K562 (cell line): ENCODE results near the gene TRMT2A. TPM values are rescaled to one million over a fixed set of nuclear protein-coding genes. Genes with fewer than 3 reads are reported as not detected.

ENCODE experiments used
- ARHGAP35 ChIP-seq: fragments of 450-650 bp; IDR thresholded peaks from 2 replicates; pipeline ENCODE4 v1.6.1; 2018; ENCODE audit not compliant: partially characterized antibody
- ARNT ChIP-seq, 2 experiments: fragments of 450-650 bp; IDR thresholded peaks; 2 replicates each; pipeline ENCODE4 v1.6.1; 2016; ENCODE audit warnings: mild to moderate bottlenecking in 1 of 2
- ATF3 ChIP-seq, 2 experiments: fragments of 450-650 bp in 1 of 2; sonication (generic) in 1 of 2; formaldehyde crosslinking in 1 of 2; IDR thresholded peaks in 1 of 2; conservative IDR thresholded peaks in 1 of 2; 2 replicates each; pipeline versions ENCODE4 v1.6.1 to v1.8.1; 2016 to 2023; ENCODE audit warnings: mild to moderate bottlenecking in 2 of 2, moderate library complexity in 2 of 2, inconsistent platforms in 1 of 2, missing genetic modification reagents in 1 of 2
- ATF7 ChIP-seq: fragments of 450-650 bp; IDR thresholded peaks from 2 replicates; pipeline ENCODE4 v1.7.1; 2014; ENCODE audit warnings: mild to moderate bottlenecking, moderate library complexity
- CCAR2 ChIP-seq: fragments of 200-400 bp; formaldehyde crosslinking; IDR thresholded peaks from 2 replicates; pipeline ENCODE4 v1.6.1; 2017; ENCODE audit warnings: mild to moderate bottlenecking, low read depth, low read length
- GTF2F1 ChIP-seq: IDR thresholded peaks from 2 replicates; pipeline ENCODE4 v1.6.1; 2011; ENCODE audit warnings: low read depth, low read length, improper control_type of control experiment
- HOXB6 ChIP-seq: fragments of 250-450 bp; sonication (Bioruptor Pico); IDR thresholded peaks from 2 replicates; pipeline ENCODE4 v1.5.1; 2022; ENCODE audit warnings: mild to moderate bottlenecking, borderline replicate concordance
- NFIX ChIP-seq: fragments of 250-450 bp; sonication (Bioruptor Pico); IDR thresholded peaks from 2 replicates; pipeline ENCODE4 v1.4.0; 2020; ENCODE audit warnings: low read depth, mild to moderate bottlenecking, moderate library complexity
- NR2C1 ChIP-seq, 2 experiments: fragments of 450-650 bp; IDR thresholded peaks; 2 replicates each; pipeline ENCODE4 v1.6.1; 2017; ENCODE audit warnings: mild to moderate bottlenecking in 2 of 2, antibody characterized with exemption in 1 of 2, inconsistent platforms in 1 of 2, missing compliant biosample characterization in 1 of 2, missing genetic modification characterization in 1 of 2
- OTX1 ChIP-seq: fragments of 450-650 bp; formaldehyde crosslinking; IDR thresholded peaks from 2 replicates; pipeline ENCODE4 v1.4.0; 2022; ENCODE audit warnings: mild to moderate bottlenecking
- PRMT5 ChIP-seq: sonication (generic); formaldehyde crosslinking; IDR thresholded peaks from 2 replicates; pipeline ENCODE4 v1.5.0; 2020; ENCODE audit warnings: missing genetic modification reagents
- RBBP5 ChIP-seq: fragments of 200-600 bp; sonication (generic); IDR thresholded peaks from 2 replicates; pipeline ENCODE4 v1.6.1; 2012; ENCODE audit warnings: borderline replicate concordance, mild to moderate bottlenecking, low read length, control low read depth, inconsistent platforms; ENCODE audit not compliant: insufficient read depth, poor library complexity, severe bottlenecking
- ZKSCAN1 ChIP-seq: fragments of 150-350 bp; IDR thresholded peaks from 2 replicates; pipeline ENCODE4 v1.6.1; 2016; ENCODE audit warnings: low read depth, low read length
- ZNF41 ChIP-seq: fragments of 250-450 bp; sonication (Bioruptor Pico); conservative IDR thresholded peaks from 2 replicates; pipeline ENCODE4 v1.4.0; 2020; ENCODE audit warnings: mild to moderate bottlenecking
- ZNF444 ChIP-seq: fragments of 250-450 bp; sonication (Bioruptor Pico); IDR thresholded peaks from 2 replicates; pipeline ENCODE4 v1.4.0; 2020; ENCODE audit warnings: mild to moderate bottlenecking, moderate library complexity
- ZNF507 ChIP-seq: conservative IDR thresholded peaks from 2 replicates; pipeline ENCODE4 v1.6.1; 2017; ENCODE audit warnings: missing genetic modification characterization, missing compliant biosample characterization
- ZNF589 ChIP-seq: fragments of 200-800 bp; sonication (Bioruptor generic); IDR thresholded peaks from 2 replicates; pipeline ENCODE4 v1.6.1; 2016; ENCODE audit warnings: low read depth, missing genetic modification characterization, missing compliant biosample characterization
- ZNF696 ChIP-seq: fragments of 250-450 bp; sonication (Bioruptor Pico); conservative IDR thresholded peaks from 2 replicates; pipeline ENCODE4 v1.4.0; 2020; ENCODE audit warnings: mild to moderate bottlenecking, moderate library complexity
- ZNF740 ChIP-seq, 3 experiments: fragments of 200-800 bp in 1 of 3; sonication (Bioruptor generic) in 1 of 3; sonication (generic) in 1 of 3; formaldehyde crosslinking in 1 of 3; IDR thresholded peaks; 2 replicates each; pipeline versions ENCODE4 v1.6.1 to v1.8.0; 2016 to 2022; ENCODE audit warnings: mild to moderate bottlenecking in 2 of 3, missing compliant biosample characterization in 2 of 3, missing genetic modification characterization in 2 of 3, missing genetic modification reagents in 1 of 3
- ZNF76 ChIP-seq: fragments of 250-450 bp; sonication (Bioruptor Pico); IDR thresholded peaks from 2 replicates; pipeline ENCODE4 v1.4.0; 2020; ENCODE audit warnings: mild to moderate bottlenecking, moderate library complexity, borderline replicate concordance
- polyA plus RNA-seq, 8 experiments: library from polyadenylated mRNA; depleted of rRNA in 4 of 8; stranded (reverse) in 5 of 8; unstranded in 3 of 8; fragments of >200 nt; fragmentation: Nextera tagmentation in 2 of 8; fragmentation: Illumina TruSeq in 1 of 8; extraction: Ambion mirVana in 2 of 8; extraction: Trizol in 1 of 8; gene quantifications; 2 replicates each; pipeline versions ENCODE4 v1.2.1 to v1.2.3, GENCODE V29; 2011 to 2014; ENCODE audit warnings: inconsistent platforms in 1 of 8, missing spikeins in 1 of 8
- total RNA-seq, 7 experiments: library from RNA; depleted of rRNA in 6 of 7; stranded (reverse); fragments of >200 nt in 6 of 7; fragmentation: Illumina TruSeq in 2 of 7; extraction: Trizol in 2 of 7; gene quantifications; 2 replicates each; pipeline versions ENCODE4 v1.2.1 to v1.2.3, GENCODE V29; 2011 to 2021; ENCODE audit warnings: low replicate concordance in 1 of 7
- TF ChIP-seq, protein P1 (sequence below): fragments of 250-450 bp; sonication (Bioruptor Pico); IDR thresholded peaks from 2 replicates; pipeline ENCODE4 v1.8.0; 2021; ENCODE audit warnings: borderline replicate concordance, mild to moderate bottlenecking, moderate library complexity; ENCODE audit not compliant: poor library complexity, severe bottlenecking
- TF ChIP-seq, protein P2 (sequence below): fragments of 450-650 bp; IDR thresholded peaks from 2 replicates; pipeline ENCODE4 v1.6.1; 2016; ENCODE audit warnings: borderline replicate concordance

Gene TRMT2A
- total and polyA plus RNA-seq, 9 of the 15 experiments (the other 6 are each of a cell fraction or from before 2014, with no cell fraction given): 1.6 to 265 (median 140) TPM

DNA sequence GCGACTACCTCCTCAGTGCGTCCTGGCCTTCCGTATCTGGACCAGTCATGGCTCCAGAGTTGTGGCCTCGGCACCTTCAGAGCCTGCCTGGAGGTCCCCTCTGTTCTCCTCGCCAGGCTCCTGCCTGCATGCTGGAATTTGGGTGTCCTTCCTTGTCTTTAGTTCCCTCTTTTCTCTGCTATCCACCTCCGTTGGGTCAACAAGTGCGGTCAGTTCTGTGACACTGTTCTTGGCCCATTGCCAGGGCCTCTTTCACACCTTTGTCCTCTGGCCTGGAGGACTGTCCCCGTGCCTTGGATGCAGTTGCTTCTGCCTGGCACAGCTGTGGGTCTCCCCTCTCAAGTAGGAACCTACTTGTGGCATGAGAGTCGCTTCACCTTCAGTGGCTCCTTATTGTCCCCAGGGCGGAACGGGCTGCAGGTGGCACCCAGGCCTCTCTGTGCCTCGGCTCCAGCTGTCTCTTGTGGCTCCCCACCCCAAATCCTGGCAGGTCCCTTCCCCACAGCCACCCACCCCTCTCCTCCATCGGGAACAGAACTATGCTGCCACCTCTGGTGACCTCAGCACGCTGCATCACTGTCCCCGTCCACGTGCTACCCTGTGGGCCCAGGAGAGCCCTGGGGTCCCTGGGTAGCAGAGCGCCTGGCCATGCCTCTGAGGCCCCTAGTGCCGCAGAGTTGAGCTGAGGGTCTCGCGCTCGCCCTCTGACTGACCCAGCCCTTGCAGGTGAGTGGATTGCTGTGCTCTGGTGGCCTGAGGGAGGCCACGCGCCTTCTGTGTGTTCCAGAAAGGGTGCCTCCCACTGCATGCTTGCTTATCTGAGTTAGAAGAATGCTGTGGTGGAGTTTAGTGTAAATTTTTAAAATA is 32.2 kb downstream of the TRMT2A start (continued):
- TF ChIP-seq PRMT5 (CRISPR knock-in tag) (no peak), ZNF740 (CRISPR knock-in tag; IDR thresholded peaks at IDR 0.05) (no peak), ZNF740 (tag; IDR thresholded peaks at IDR 0.05) (no peak), HOXB6 (CRISPR knock-in tag) (0 out of 2 replicates have a peak, but pooled peaks have one; percentile 27), ATF3 (IDR thresholded peaks at IDR 0.05) (no peak), ATF3 (CRISPR knock-in tag; conservative IDR thresholded peaks at IDR 0.05) (peak; percentile 90), NR2C1 (IDR thresholded peaks at IDR 0.05) (no peak), NR2C1 (tag; IDR thresholded peaks at IDR 0.05) (no peak), ATF7 (no peak), NFIX (CRISPR knock-in tag) (peak; percentile 98), ZNF444 (CRISPR knock-in tag) (peak; percentile 49; the same call in 1 of the 2 replicates), ZNF76 (CRISPR knock-in tag) (0 out of 2 replicates have a peak, but pooled peaks have one; percentile 54), CCAR2 (0 out of 2 replicates have a peak, but pooled peaks have one; percentile 58), ZNF41 (CRISPR knock-in tag) (peak; percentile 70; the same call in 1 of the 2 replicates), ZNF507 (tag) (no peak), OTX1 (CRISPR knock-in tag) (peak; percentile 37; the same call in 1 of the 2 replicates), ARNT (IDR thresholded peaks at IDR 0.05) (no peak), ZKSCAN1 (0 out of 2 replicates have a peak, but pooled peaks have one; percentile 66), ZNF696 (CRISPR knock-in tag) (no peak), GTF2F1 (peak; percentile 47; the same call in 1 of the 2 replicates), ZNF589 (no peak), ARHGAP35 (no peak), RBBP5 (peak; percentile 16)
- TF ChIP-seq, protein P1, sequence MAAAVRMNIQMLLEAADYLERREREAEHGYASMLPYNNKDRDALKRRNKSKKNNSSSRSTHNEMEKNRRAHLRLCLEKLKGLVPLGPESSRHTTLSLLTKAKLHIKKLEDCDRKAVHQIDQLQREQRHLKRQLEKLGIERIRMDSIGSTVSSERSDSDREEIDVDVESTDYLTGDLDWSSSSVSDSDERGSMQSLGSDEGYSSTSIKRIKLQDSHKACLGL (CRISPR knock-in tag): peak; percentile 89
- TF ChIP-seq, protein P2, sequence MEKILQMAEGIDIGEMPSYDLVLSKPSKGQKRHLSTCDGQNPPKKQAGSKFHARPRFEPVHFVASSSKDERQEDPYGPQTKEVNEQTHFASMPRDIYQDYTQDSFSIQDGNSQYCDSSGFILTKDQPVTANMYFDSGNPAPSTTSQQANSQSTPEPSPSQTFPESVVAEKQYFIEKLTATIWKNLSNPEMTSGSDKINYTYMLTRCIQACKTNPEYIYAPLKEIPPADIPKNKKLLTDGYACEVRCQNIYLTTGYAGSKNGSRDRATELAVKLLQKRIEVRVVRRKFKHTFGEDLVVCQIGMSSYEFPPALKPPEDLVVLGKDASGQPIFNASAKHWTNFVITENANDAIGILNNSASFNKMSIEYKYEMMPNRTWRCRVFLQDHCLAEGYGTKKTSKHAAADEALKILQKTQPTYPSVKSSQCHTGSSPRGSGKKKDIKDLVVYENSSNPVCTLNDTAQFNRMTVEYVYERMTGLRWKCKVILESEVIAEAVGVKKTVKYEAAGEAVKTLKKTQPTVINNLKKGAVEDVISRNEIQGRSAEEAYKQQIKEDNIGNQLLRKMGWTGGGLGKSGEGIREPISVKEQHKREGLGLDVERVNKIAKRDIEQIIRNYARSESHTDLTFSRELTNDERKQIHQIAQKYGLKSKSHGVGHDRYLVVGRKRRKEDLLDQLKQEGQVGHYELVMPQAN: no peak
